ENCODE results near the gene B3GAT1.

Gene B3GAT1

DNA sequence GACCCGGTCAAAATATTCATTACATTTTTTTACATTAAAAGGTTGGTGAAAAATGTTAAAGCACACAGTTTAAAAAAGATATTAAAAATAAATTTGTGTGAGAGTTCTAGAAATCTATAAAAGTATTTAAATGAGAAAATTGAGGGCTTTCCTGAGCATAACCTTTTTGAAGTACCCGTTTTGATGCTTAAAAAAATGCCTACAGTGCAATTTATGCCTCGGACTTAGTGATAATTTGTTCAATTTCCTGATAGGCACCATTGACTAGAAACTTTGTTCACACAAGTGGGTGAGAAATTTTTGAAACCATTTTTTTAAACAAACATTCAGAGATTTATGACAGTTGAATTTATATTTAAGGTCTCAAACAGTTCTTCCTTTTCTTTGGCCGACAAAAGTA, 29.7 kb upstream of the B3GAT1 start:
- DNase-seq: no peak

DNA sequence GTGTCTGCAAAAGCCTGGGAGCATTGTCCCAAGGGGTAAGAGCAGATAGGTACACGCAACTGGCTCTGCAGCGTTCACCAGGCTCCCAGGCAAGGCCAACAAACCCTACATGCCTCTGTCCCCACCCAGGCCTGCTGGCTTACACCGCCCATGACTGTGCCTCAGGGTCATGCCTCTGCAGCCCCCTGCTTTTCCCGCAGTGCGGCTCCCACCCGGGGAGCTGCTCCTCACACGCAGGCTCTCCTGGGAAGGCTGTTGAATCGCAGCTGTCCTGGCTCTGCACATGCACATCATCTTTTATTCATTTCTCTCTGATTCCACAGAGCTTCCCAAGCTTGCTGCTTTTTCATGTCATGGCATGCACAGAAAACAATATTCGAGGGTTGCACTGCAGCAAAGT, 29.2 kb upstream of the B3GAT1 start:
- DNase-seq: peak in 1 of 56 donors; percentile 18

DNA sequence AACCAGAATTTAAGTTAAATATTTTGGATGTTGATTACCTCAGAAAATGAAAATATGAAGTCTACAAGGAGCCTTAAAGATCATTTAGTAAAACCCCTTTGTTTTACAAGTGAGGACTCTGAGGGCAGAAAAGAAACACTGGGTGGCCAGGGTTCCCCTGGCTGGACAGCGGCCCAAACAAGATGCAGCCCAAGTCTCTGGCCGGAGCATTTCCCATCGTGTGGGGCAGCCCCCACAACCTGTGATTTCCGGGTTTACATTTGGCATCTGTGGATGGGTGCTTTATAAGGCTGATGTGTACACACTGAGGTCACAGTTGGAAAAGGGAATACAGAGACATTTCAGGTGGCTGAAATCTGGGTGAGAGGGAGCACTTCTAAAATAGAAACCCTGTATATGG, 28.8 kb upstream of the B3GAT1 start:
- no peak for DNase-seq

DNA sequence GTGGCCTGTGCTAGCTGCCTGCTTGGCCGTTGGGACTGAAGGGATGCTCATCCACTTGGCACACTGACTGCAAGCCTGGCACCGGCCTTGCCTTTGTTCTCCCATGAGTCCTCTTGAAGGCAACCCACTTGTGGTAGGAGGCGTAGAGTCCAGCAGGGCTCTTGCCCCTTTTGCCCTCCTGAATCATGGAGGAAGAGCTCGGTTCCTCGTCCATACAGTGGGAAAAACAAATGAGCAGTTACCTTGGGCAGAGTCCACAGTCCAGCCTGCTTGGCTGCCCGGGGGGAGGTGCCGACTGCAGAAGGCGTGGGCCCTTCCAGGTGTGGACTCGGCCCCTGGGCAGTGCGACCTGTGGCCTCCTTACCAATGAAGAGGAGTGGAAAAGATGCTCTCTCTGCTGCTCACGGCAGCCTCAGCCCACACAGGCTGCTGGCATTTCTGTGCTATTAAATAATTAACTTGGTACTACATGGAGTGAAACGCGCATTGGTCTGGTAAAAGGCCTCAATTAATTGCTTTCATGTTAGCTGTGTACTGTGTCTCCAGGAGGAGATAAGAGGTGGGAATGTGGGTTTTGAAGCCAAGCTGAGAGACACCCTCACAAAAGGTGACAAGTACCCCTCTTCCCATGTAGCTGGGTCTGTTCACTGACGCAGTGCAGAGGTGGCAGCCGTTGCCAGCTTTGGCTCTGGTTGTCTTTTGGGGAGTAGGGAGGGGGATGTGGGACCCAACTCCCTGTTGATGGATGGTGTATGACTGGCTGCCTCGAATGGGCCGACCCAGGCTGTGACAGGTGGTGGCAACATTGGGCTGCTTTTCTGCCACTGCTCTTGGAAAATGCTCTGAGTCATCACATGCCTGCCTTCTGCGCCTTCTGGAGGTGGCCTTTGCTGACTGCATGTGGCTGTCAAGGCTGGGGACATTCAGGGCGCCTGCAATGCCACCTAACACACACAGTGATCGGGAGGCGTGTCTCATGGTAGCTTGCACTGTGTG, 26.8 kb upstream of the B3GAT1 start:
- peak in 10 of 56 donors; percentile 12 to 45 (median 30) for DNase-seq

DNA sequence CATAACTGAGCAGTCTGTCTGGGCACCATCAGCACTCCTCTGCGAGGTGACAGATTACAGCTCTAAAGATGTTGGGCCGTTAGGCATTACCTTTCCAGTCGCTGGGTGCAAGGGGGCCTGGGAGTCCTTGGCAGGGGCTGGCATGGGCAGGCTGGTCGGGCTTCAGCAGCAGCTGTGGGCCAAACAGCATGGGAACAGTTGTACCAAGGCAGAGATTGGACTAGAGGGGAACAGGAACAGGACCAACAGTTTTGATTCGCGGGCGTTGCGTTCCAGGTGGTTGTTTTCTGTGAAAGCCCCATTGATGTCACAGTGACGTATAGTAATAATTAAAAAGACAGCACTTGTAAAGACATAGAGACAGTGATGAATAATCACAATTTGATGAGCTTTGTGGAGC, 25.8 kb upstream of the B3GAT1 start:
- no peak for DNase-seq

DNA sequence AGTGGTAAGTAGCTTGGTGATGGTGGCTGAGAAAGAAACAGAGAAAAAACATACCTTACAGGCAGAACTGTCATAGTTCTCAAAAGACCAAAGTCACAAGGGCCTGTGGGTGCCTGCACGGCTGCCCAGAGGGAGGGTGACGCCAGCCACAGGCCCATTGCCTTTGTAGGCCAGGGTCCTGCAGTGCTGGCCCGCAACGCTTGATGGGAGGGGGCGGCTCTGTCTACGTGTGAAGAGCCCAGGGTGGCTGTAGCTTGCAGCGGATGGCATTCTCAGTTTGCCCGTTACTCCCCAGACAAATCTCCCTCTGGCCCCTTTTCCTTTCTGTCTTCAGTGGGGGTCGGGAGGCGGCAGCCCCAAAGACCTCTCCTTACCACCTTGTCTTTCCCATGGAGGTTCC, 24.7 kb upstream of the B3GAT1 start:
- no peak for DNase-seq

DNA sequence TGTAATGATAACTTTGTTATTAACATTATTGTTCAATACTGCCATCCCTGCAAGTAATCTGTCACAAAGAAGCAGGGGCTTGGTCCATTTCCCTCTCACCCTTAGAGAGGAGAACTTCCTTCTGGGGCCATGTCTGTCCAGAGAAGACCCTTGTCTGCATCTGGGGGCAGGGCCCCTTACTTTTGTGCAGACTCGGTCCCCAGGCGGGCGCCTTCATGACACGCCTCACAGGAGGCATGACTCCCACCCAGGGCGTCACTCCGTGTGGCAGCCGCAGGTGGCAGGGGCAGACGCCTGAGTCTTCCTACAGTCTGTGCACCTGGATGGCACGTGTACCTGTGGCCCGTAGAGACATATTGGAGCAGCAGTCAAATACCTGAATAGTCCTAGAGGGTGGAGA, 21.8 kb upstream of the B3GAT1 start:
- DNase-seq: no peak

DNA sequence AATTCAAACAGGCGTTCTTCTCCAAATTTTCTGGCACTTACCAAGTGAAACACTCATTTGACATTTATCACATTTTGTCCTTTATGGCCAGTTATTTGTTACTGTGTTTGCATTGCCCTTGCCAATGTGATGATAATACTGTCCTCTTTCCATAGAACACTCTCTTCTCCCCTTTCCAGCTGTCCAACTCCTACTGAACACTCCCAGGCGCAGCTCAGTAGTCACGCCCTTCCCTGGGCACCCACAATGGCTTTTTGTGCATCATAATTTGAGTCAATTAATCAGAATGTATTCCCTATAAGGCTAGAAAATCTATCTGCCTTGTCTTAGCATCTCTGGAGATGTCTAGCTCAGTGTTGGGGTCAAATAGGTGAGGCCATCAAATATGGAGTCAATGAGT, 21.2 kb upstream of the B3GAT1 start:
- DNase-seq: no peak

DNA sequence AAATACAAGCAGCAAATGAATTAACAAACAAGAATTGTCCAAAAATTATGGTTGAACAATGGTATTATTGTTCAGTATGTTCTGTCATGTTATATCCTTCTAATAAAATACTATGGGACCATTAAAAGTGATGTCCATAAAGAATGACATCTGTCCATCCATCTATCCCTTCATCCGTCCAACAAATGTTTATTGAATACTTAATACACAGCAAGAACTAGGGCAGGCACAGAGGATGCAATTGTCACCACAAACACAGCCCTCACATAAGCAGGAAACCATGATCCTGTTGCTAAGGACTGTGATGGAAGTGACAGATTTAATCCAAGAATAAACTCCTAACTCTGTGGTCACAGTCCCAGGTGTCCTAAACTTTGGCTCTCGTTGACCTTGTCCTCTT, 20.7 kb upstream of the B3GAT1 start:
- no peak for DNase-seq

DNA sequence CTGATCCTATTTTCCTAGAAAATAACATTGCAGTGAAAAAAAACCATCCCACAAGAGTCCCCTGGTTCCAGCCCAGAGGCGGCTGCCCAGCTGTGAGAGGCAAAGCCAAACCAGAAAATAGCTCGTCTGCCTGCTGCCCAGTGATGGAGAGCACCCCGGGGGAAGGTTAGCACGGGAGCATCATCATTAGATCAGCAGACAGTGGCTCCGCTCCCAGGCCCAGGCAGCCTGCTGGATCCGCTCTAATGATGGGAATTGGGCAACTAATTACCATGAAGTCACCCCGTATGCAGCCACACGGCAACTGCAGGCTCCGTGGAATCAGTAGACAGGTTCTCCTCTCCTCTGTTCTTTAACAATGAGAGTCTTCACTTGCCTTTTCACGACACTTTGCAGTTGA, 17.1 kb upstream of the B3GAT1 start:
- DNase-seq: no peak

DNA sequence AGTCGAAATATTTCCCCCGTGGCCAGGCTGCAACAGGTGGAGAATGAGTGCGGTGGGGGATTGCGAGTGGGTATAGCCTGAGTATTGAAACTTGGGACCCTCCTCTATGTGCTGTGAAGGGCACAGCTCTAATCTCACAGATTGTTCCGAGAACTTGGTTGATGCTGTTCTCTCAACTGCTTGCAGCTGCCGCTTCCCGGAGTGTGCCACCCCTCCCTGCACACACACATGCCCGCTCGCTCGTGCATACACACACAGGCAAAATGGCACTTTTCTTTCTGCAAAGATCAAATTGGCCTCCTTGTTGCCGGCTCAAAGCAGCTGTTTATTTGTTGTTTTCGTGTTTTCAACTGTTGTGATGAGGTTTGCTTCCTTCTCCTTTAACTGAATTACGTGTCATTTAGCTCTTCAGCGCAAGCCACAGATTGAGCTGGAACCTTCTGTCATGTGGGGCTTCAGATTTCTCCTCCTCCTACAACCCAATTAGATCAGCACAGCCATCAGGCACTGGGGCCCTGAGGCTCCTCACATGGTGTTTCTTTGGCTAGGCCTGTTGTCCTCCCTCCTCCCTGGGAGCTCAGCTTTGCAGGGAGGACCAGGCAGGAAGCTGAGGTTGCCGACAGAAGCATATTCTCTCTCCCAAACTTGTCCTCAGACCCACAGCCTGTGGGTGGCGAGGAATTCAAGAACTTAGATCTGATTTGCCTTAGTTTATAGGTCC, 13.9 kb upstream of the B3GAT1 start:
- peak in 24 of 56 donors; percentile 18 to 79 (median 46) for DNase-seq

DNA sequence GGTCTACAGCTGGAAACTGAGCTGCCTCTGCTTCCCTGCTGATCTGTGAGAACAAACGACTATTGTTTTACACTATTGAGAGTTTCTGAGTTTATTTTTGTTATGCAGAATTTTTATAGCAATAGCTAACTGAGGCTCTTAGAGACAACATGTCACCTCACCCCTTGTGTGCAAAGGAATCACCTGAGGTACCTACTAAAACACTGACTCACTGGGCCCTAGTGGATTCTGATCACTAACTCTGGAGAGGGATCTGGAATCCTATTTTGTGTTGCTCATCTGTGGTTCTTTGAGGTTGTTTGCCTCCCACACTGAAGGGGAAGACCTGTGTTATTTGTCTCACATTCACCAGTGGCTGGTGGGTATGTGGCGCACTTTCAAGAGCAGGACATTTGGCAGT, 13.4 kb upstream of the B3GAT1 start:
- DNase-seq: peak in 1 of 56 donors; percentile 28

DNA sequence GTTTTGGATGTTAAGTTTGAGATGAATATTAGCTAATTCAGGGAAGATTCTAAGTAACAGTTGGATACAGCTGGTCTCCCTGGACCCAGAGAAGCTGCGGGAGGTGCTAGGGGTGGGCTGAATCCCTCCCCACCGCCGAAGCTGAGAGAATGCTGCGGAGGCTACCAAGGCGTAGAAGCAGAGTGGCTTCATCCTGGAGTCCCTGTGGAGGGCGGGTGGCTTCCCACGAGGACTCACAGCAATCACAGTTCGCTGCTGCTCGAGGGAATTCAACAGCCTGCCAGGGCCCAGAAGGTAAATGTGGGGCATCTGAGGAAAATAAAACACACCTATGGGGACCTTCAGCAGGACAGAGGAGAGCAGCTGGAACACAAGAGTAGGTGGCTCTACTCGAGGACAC, 11.1 kb upstream of the B3GAT1 start:
- no peak for DNase-seq

DNA sequence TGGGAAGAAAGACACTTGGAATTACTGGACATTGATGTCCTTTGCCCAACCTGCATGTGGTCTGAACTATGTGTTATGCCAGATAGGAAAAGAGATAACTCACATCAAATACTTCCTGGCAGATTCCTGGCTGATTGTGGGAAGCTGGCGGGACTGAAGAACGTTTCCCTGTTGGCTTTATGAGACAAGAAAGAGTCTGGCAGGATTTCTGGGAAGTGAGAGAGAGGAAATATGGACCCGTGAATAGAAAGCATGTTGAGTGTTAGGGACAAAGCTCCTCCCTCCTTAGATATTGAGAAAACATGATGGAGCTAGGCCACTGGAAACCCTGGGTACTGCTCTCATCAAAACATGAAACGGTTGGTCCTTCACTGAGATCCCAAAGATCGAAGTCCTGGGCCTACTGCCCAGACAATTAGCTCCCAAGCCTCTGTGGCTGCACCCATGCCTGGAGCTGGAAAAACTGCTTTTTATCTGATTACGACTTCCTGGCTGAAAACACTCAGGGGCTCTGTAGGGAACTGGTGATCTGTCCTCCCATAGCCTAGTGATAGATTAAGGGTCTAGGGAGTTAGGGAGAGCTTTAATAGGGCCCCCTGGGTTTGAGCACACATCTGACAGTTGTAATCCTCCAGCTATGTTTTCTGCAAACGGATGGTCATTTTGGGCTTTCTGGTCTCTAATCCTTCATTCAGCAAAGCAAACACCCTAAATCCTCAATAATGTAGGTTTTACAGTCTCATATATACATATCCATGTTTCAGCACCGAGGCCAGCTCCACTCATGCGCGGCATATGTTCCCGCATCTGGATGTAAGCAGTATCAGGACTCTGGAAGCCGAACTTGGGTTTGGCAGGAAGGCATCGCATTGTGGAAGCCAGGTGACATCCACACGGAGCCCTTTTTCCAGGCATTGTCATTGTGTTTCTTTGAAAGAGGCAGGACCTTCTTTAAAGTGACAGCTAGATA, 6.1 kb upstream of the B3GAT1 start:
- DNase-seq: peak in 2 of 56 donors; percentile 29 to 32

DNA sequence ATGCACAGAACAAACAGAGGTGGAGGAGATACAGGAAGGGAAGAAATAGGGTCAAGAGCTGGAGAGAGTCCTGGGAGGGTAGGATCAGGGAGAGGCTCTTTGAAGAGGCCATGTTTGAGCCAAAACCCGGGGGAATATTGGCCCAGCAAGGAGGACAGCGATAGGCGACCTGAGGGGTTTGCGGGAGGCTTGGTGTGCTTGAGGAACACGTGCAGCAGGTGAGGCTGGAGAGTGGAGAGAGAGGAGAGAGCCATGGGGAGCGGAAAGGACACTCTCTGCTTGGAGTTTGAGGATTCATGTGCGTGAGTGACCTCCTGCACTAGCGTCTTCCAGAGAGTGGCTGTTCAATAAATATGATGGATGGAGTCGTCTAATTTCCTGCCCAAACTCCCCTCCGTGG, 4.7 kb upstream of the B3GAT1 start:
- no peak for DNase-seq

DNA sequence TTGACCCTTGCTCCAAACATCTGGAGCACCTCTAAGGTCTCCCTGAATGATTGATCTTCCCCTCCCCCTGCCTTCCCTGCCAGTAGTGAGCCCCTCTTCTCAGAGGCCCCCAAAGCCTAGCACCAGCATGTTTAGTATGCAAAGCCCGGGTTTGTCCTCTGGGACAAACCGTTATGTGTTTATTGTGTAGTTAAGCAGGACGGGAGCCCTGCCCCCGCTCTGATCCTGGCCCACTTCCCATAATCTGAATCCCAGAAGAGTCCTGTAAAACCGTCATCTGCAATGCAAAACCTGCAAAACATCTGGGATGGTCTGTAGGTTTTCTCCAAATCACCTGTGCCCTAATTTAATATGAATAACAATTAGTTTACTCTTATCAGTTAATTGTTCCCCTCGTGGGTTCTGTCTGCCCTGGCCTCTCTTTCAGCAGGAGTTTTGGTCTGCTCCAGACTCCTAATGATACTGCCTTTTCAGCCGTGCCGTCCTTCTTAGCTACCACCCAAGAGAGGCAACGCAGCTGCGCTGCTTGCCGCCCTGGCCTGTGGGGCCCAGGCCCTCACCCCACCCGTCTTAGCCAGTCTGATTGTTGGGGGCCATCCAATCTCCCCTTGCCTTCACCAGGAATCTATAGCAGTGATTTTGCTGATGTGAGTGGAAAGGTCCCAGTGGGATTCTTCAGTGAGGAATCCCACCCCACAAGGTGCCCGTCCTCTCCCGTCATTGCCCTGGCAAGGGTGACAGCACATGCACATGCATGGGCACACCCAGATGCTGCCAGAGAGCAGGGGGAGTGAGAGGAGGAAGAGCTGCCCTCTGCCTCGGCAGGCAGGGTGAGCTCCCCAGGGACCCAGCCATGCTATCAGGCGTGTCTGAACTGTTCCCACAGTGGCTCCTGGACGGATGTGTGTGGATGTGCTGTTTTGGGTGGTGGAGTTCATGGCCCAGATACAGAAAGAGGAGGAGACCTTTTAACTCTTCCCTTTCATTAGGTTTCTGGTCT, 3.0 kb upstream of the B3GAT1 start:
- DNase-seq: peak in 26 of 56 donors; percentile 15 to 76 (median 46)

DNA sequence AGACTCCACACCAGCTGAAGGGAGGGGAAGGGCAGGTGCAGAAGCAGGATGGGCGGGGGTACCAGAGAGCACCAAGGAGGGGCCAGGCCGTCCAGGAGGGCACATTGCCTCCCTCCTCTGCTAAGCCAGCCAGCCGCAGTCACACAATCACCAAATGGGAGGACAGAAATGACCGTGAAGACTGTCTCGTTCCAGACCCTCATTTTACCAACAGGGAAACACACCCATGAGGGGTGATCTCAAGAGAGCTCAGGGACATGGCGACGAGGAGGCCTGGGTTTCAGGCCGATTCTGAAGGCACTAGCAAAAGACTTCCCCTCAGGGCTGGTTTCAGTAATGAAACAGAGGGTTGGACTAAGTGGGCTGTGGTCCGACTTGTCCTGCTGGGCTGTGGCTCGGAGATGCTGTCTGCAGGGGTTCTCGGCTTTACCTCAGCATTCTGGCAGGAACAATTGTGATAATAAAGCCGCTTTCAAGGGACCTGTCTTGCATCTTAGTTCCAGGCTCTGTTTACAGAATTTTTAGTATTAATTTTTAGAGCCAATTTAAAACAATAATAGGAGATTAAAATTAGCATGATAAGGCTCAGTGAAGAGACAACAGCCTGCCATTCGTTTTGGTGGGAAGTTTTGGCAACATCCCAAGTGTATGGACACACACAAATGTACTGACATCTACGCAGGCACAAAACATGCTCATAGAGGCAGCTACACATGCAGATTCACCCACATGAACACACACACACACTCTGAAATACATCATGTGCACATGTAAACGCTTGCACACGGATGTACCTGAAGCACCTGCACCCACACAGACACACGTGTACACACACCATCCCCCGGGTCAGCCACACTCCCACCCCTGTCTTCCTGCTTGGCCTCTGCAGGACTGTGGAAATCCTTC, 2.0 kb upstream of the B3GAT1 start:
- DNase-seq: peak in 7 of 56 donors; percentile 21 to 58 (median 39)

DNA sequence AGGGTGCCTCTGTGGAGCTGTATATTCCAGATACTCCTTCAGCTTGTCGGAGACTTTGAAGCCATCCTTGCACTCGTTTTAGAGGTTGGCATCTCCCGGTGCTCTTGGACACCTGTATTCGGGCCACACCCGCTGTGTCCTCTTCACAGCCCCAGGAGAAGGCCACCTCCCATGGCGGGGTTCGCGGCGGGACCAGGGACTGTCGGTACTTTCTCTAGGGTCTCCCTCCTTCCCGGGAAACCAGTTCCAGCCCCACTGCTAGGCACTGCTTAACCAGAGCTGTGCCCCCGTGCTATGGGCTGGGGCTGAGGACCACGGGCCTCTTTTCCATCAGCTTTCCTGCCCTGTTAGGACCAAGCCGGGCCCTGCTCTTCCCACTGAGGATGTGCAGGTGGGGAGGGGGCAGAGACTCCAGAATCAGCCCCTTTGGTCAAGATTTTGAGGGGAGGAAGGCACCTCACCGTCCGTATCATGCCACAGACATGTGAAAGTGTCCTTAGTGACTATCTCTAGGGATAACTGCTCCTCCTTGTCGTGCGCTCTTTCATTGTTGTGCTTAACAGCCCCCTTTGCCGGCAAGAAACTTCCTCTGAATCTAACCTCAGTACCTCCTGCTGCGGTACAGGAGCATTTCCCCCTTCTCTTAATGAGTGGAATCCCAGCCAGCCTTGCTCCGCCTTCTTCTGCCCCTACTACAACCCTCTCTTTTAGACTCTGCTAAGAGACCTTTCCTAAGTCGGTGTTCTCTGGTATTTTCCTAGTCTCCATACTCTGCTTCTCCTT, 1.2 kb upstream of the B3GAT1 start:
- DNase-seq: peak in 11 of 56 donors; percentile 38 to 67 (median 57)

All from amygdala (tissue), 56 donors.